IMR-90 (cell line): ENCODE data around the gene CAPN5. TPM values are rescaled to one million over a fixed set of nuclear protein-coding genes. Genes with fewer than 3 reads are reported as not detected.

Source experiments
- ATAC-seq: fragments of 200-7000 bp; cut with Tn5 transposase; 2 replicates; pipeline ENCODE4 v1.9.1; 2020; ENCODE audit warnings: low read depth, mild to moderate bottlenecking, moderate library complexity
- BruUV-seq: library from RNA; stranded (reverse); fragments of 400-500 nt; replicated peaks from 2 replicates; lab custom pipeline; 2021; lab: Mats Ljungman, UMichigan
- CTCF ChIA-PET: fragments of 300-600 bp; formaldehyde crosslinking; extraction: SDS; loops from one replicate; lab custom pipeline; 2021; ENCODE audit warnings: antibody characterized with exemption; lab: Yijun Ruan, JAX
- POLR2A ChIA-PET: fragments of 300-600 bp; sonication (Branson Sonifier 250); formaldehyde crosslinking; loops from one replicate; lab custom pipeline; 2022; ENCODE audit warnings: antibody characterized with exemption; ENCODE audit not compliant: unreplicated experiment; lab: Charles Lee
- DNase-seq: peaks from one replicate; pipeline ENCODE4 v3.0.0; 2013
- H2AFZ ChIP-seq: replicated peaks from 2 replicates; pipeline ENCODE3; 2013; ENCODE audit warnings: low read length, mild to moderate bottlenecking; ENCODE audit not compliant: poor library complexity
- H2AK5ac ChIP-seq: 2 replicates; pipeline ENCODE4 v1.6.1; 2013; ENCODE audit warnings: low read depth, low read length, inconsistent platforms
- H2AK9ac ChIP-seq: replicated peaks from 2 replicates; pipeline ENCODE3; 2013; ENCODE audit warnings: mild to moderate bottlenecking, low read depth, low read length, moderate library complexity; ENCODE audit not compliant: poor library complexity
- H2BK120ac ChIP-seq: 2 replicates; pipeline ENCODE4 v1.6.1; 2013; ENCODE audit warnings: low read depth, low read length, inconsistent platforms
- H2BK15ac ChIP-seq: 3 replicates; pipeline ENCODE4 v1.6.1; 2013; ENCODE audit warnings: low read depth, low read length, inconsistent platforms
- H2BK20ac ChIP-seq: 2 replicates; pipeline ENCODE4 v1.6.1; 2013; ENCODE audit warnings: low read depth, mild to moderate bottlenecking, inconsistent platforms, low read length, moderate library complexity
- H2BK5ac ChIP-seq: 2 replicates; pipeline ENCODE4 v1.6.1; 2013; ENCODE audit warnings: mild to moderate bottlenecking, low read depth, low read length, inconsistent platforms; ENCODE audit not compliant: poor library complexity, severe bottlenecking
- H3K14ac ChIP-seq: replicated peaks from 2 replicates; pipeline ENCODE4 v1.6.1; 2013; ENCODE audit warnings: low read depth, low read length, inconsistent platforms
- H3K18ac ChIP-seq: 2 replicates; pipeline ENCODE4 v1.6.1; 2013; ENCODE audit warnings: low read depth, low read length, control low read depth
- H3K23ac ChIP-seq: 2 replicates; pipeline ENCODE4 v1.6.1; 2013; ENCODE audit warnings: low read depth, low read length, inconsistent platforms
- H3K27ac ChIP-seq: 2 replicates; pipeline ENCODE4 v1.5.1; 2013; ENCODE audit warnings: mild to moderate bottlenecking, control low read depth, low read length; ENCODE audit not compliant: insufficient read depth
- H3K27me3 ChIP-seq: 2 replicates; pipeline ENCODE4 v1.6.1; 2013; ENCODE audit warnings: low read length; ENCODE audit not compliant: control insufficient read depth, insufficient read depth
- H3K36me3 ChIP-seq: 2 replicates; pipeline ENCODE4 v1.6.1; 2013; ENCODE audit warnings: low read length, mixed read lengths; ENCODE audit not compliant: control insufficient read depth, insufficient read depth
- H3K4ac ChIP-seq: 2 replicates; pipeline ENCODE4 v1.6.1; 2013; ENCODE audit warnings: low read depth, low read length, inconsistent platforms
- H3K4me1 ChIP-seq: 2 replicates; pipeline ENCODE4 v1.6.1; 2013; ENCODE audit warnings: low read length, mixed read lengths; ENCODE audit not compliant: control insufficient read depth, insufficient read depth
- H3K4me2 ChIP-seq: 2 replicates; pipeline ENCODE4 v1.6.1; 2013; ENCODE audit warnings: low read depth, mild to moderate bottlenecking, control low read depth, low read length, moderate library complexity
- H3K4me3 ChIP-seq: 2 replicates; pipeline ENCODE4 v1.5.1; 2013; ENCODE audit warnings: low read depth, mild to moderate bottlenecking, control low read depth, low read length, moderate library complexity; ENCODE audit not compliant: insufficient read depth
- H3K56ac ChIP-seq: 2 replicates; pipeline ENCODE4 v1.6.1; 2013; ENCODE audit warnings: low read length, inconsistent platforms; ENCODE audit not compliant: insufficient read depth; ENCODE audit errors: extremely low read depth
- H3K79me1 ChIP-seq, 2 experiments: 2 replicates each; pipeline ENCODE4 v1.6.1; 2013; ENCODE audit warnings: low read length in 2 of 2, inconsistent platforms in 1 of 2, low read depth in 1 of 2
- H3K9ac ChIP-seq: 2 replicates; pipeline ENCODE4 v1.6.1; 2013; ENCODE audit warnings: low read depth, low read length, control low read depth
- H3K9me1 ChIP-seq: 2 replicates; pipeline ENCODE4 v1.6.1; 2013; ENCODE audit warnings: low read length, inconsistent platforms; ENCODE audit not compliant: insufficient read depth
- H3K9me3 ChIP-seq: 2 replicates; pipeline ENCODE4 v1.6.1; 2013; ENCODE audit warnings: low read length; ENCODE audit not compliant: control insufficient read depth, insufficient read depth
- H4K20me1 ChIP-seq: 2 replicates; pipeline ENCODE4 v1.6.1; 2013; ENCODE audit warnings: low read length, inconsistent platforms; ENCODE audit not compliant: insufficient read depth
- H4K5ac ChIP-seq: 2 replicates; pipeline ENCODE4 v1.6.1; 2013; ENCODE audit warnings: mild to moderate bottlenecking, low read depth, low read length, control low read depth
- H4K8ac ChIP-seq, 2 experiments: 2 replicates each; pipeline ENCODE4 v1.6.1; 2013; ENCODE audit warnings: low read depth in 2 of 2, low read length in 2 of 2, control low read depth in 1 of 2, inconsistent platforms in 1 of 2
- H4K91ac ChIP-seq: 2 replicates; pipeline ENCODE4 v1.6.1; 2013; ENCODE audit warnings: low read depth, low read length, inconsistent platforms; ENCODE audit not compliant: insufficient read depth
- FOS ChIP-seq: fragments of 150-350 bp; IDR thresholded peaks from 2 replicates; pipeline ENCODE4 v1.6.1; 2016; ENCODE audit warnings: low read depth, low read length
- MAZ ChIP-seq: IDR thresholded peaks from 2 replicates; pipeline ENCODE4 v1.6.1; 2012; ENCODE audit warnings: low read depth, mild to moderate bottlenecking, low read length, improper control_type of control experiment, moderate library complexity, borderline replicate concordance
- NFE2L2 ChIP-seq: fragments of 150-350 bp; IDR thresholded peaks from 2 replicates; pipeline ENCODE4 v1.6.1; 2016; ENCODE audit warnings: low read depth, mild to moderate bottlenecking, low read length
- RAD21 ChIP-seq: IDR thresholded peaks from 2 replicates; pipeline ENCODE4 v1.6.1; 2012; ENCODE audit warnings: low read length, improper control_type of control experiment
- WGBS, 2 experiments: methylation state at CpG; one replicate each; pipeline versions ENCODE4 v1.1.5 to v1.1.7; 2013; ENCODE audit warnings: missing lambda C conversion rate in 2 of 2; ENCODE audit not compliant: insufficient read length in 1 of 2; ENCODE audit errors: extremely low coverage in 2 of 2; 5-methylcytosine and 5-hydroxymethylcytosine counted together
- dilution Hi-C: fragments of 300-500 bp; cut with HindIII; formaldehyde crosslinking; loops from one replicate; pipeline ENCODE4 v1.14.3; 2018; ENCODE audit warnings: low sequenced_read_pairs; ENCODE audit not compliant: unreplicated experiment
- in situ Hi-C: fragments of 300-500 bp; cut with MboI; formaldehyde crosslinking; loops from 3 replicates; pipeline ENCODE4 v1.14.3; 2019; ENCODE audit warnings: low sequenced_read_pairs, inconsistent platforms, mixed read lengths
- intact Hi-C: fragments of 100-400 bp; cut with micrococcal nuclease; formaldehyde crosslinking; loops from 2 replicates; pipeline ENCODE4 v1.10.0; 2022
- polyA plus RNA-seq, 3 experiments: library from polyadenylated mRNA; depleted of rRNA; stranded (reverse); fragments of >200 nt; gene quantifications; 2 replicates each; pipeline ENCODE4 v1.2.3, GENCODE V29; 2012; ENCODE audit warnings: low replicate concordance in 1 of 3
- total RNA-seq: library from RNA; depleted of rRNA; stranded (reverse); fragments of >200 nt; gene quantifications from 2 replicates; pipeline ENCODE4 v1.2.3, GENCODE V29; 2012

Gene CAPN5
- total and polyA plus RNA-seq, 2 of the 4 experiments (the other 2 are of a cell fraction), result 8.1 to 24.0 TPM

DNA sequence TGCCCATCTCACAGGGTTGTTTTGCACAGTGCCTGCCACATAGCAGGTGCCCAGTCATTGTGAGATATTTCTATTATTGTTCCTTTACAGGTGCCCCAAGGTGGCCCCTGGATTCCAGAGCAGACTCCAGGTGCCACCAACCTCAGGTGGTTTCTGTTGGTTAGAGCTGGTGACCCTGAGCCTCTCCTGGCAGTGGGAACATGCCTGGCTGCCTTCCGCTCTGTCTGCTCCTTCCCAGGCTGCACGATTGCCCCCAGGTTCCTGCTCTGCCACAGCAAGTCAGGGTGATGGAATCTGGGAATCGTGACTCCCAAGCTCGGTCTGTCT is 23.2 kb downstream of the CAPN5 start:
- H3K9me1 ChIP-seq, result no peaks in the 10 kb centered on the region
- H2BK5ac ChIP-seq, result no peak overlapping the region
- ATAC-seq, result no peak
- H3K9me3 ChIP-seq, result no peaks in the 10 kb centered on the region
- BruUV-seq, result no TSS peak
- no peak overlapping the region for H2BK20ac ChIP-seq
- no peak overlapping the region for H3K4me3 ChIP-seq
- H3K23ac ChIP-seq, result no peak overlapping the region
- no peaks in the 10 kb centered on the region for H3K4me1 ChIP-seq
- 53% methylated on average over 2 of the region's 4 CpGs; no CpG with 5 or more reads in 1 of the 2 experiments for WGBS, 2 experiments
- no peak overlapping the region for H2AK5ac ChIP-seq
- H3K14ac ChIP-seq, result no peak overlapping the region
- no peak overlapping the region for H3K27ac ChIP-seq
- no peaks in the 10 kb centered on the region for H3K27me3 ChIP-seq
- no peak for DNase-seq
- H3K18ac ChIP-seq, result no peak overlapping the region
- H2BK120ac ChIP-seq, result no peak overlapping the region
- POLR2A ChIA-PET, result no interaction called here
- H3K4me2 ChIP-seq, result no peak overlapping the region
- dilution Hi-C loops (no loop called here), in situ Hi-C loops (loop anchor here (5.0 kb wide), 1 partner anchor 43 kb away; no protein-coding TSS in a partner anchor), intact Hi-C loops (no loop called here)
- peaks cover 5% of the 10 kb centered on the region for H3K36me3 ChIP-seq
- H3K79me1 ChIP-seq, result no peaks in the 10 kb centered on the region; a peak in 1 of 4 replicates
- no peak overlapping the region for H4K8ac ChIP-seq
- no peak overlapping the region for H3K56ac ChIP-seq
- peaks cover 19% of the 10 kb centered on the region for H4K20me1 ChIP-seq
- CTCF ChIA-PET, result interaction anchor here (1.7 to 2.9 kb wide), 3 partner anchors 17 to 43 kb away, joined by 7 to 21 read pairs (median 12); partner anchors contain the start of gene CAPN5
- no peak overlapping the region for H4K91ac ChIP-seq
- TF ChIP-seq FOS (no peak), NFE2L2 (no peak), MAZ (no peak), RAD21 (no peak)
- H2AK9ac ChIP-seq, result no peak overlapping the region
- H2BK15ac ChIP-seq, result no peak overlapping the region
- no peak overlapping the region for H3K4ac ChIP-seq
- no peak overlapping the region for H2AFZ ChIP-seq
- no peak overlapping the region for H3K9ac ChIP-seq
- no peak overlapping the region for H4K5ac ChIP-seq
